IMR-90 (cell line): ENCODE results near the gene CEP78. TPM values are rescaled to one million over a fixed set of nuclear protein-coding genes. Genes with fewer than 3 reads are reported as not detected.

Experiments
- ATAC-seq: fragments of 200-7000 bp; cut with Tn5 transposase; 2 replicates; pipeline ENCODE4 v1.9.1; 2020; ENCODE audit warnings: low read depth, mild to moderate bottlenecking, moderate library complexity
- BruUV-seq: library from RNA; stranded (reverse); fragments of 400-500 nt; replicated peaks from 2 replicates; lab custom pipeline; 2021; lab: Mats Ljungman, UMichigan
- CTCF ChIA-PET: fragments of 300-600 bp; formaldehyde crosslinking; extraction: SDS; loops from one replicate; lab custom pipeline; 2021; ENCODE audit warnings: antibody characterized with exemption; lab: Yijun Ruan, JAX
- POLR2A ChIA-PET: fragments of 300-600 bp; sonication (Branson Sonifier 250); formaldehyde crosslinking; loops from one replicate; lab custom pipeline; 2022; ENCODE audit warnings: antibody characterized with exemption; ENCODE audit not compliant: unreplicated experiment; lab: Charles Lee
- DNase-seq: peaks from one replicate; pipeline ENCODE4 v3.0.0; 2013
- H2AFZ ChIP-seq: replicated peaks from 2 replicates; pipeline ENCODE3; 2013; ENCODE audit warnings: low read length, mild to moderate bottlenecking; ENCODE audit not compliant: poor library complexity
- H2AK5ac ChIP-seq: 2 replicates; pipeline ENCODE4 v1.6.1; 2013; ENCODE audit warnings: low read depth, low read length, inconsistent platforms
- H2AK9ac ChIP-seq: replicated peaks from 2 replicates; pipeline ENCODE3; 2013; ENCODE audit warnings: mild to moderate bottlenecking, low read depth, low read length, moderate library complexity; ENCODE audit not compliant: poor library complexity
- H2BK120ac ChIP-seq: 2 replicates; pipeline ENCODE4 v1.6.1; 2013; ENCODE audit warnings: low read depth, low read length, inconsistent platforms
- H2BK15ac ChIP-seq: 3 replicates; pipeline ENCODE4 v1.6.1; 2013; ENCODE audit warnings: low read depth, low read length, inconsistent platforms
- H2BK20ac ChIP-seq: 2 replicates; pipeline ENCODE4 v1.6.1; 2013; ENCODE audit warnings: low read depth, mild to moderate bottlenecking, inconsistent platforms, low read length, moderate library complexity
- H2BK5ac ChIP-seq: 2 replicates; pipeline ENCODE4 v1.6.1; 2013; ENCODE audit warnings: mild to moderate bottlenecking, low read depth, low read length, inconsistent platforms; ENCODE audit not compliant: poor library complexity, severe bottlenecking
- H3K14ac ChIP-seq: replicated peaks from 2 replicates; pipeline ENCODE4 v1.6.1; 2013; ENCODE audit warnings: low read depth, low read length, inconsistent platforms
- H3K18ac ChIP-seq: 2 replicates; pipeline ENCODE4 v1.6.1; 2013; ENCODE audit warnings: low read depth, low read length, control low read depth
- H3K23ac ChIP-seq: 2 replicates; pipeline ENCODE4 v1.6.1; 2013; ENCODE audit warnings: low read depth, low read length, inconsistent platforms
- H3K27ac ChIP-seq: 2 replicates; pipeline ENCODE4 v1.5.1; 2013; ENCODE audit warnings: mild to moderate bottlenecking, control low read depth, low read length; ENCODE audit not compliant: insufficient read depth
- H3K27me3 ChIP-seq: 2 replicates; pipeline ENCODE4 v1.6.1; 2013; ENCODE audit warnings: low read length; ENCODE audit not compliant: control insufficient read depth, insufficient read depth
- H3K36me3 ChIP-seq: 2 replicates; pipeline ENCODE4 v1.6.1; 2013; ENCODE audit warnings: low read length, mixed read lengths; ENCODE audit not compliant: control insufficient read depth, insufficient read depth
- H3K4ac ChIP-seq: 2 replicates; pipeline ENCODE4 v1.6.1; 2013; ENCODE audit warnings: low read depth, low read length, inconsistent platforms
- H3K4me1 ChIP-seq: 2 replicates; pipeline ENCODE4 v1.6.1; 2013; ENCODE audit warnings: low read length, mixed read lengths; ENCODE audit not compliant: control insufficient read depth, insufficient read depth
- H3K4me2 ChIP-seq: 2 replicates; pipeline ENCODE4 v1.6.1; 2013; ENCODE audit warnings: low read depth, mild to moderate bottlenecking, control low read depth, low read length, moderate library complexity
- H3K4me3 ChIP-seq: 2 replicates; pipeline ENCODE4 v1.5.1; 2013; ENCODE audit warnings: low read depth, mild to moderate bottlenecking, control low read depth, low read length, moderate library complexity; ENCODE audit not compliant: insufficient read depth
- H3K56ac ChIP-seq: 2 replicates; pipeline ENCODE4 v1.6.1; 2013; ENCODE audit warnings: low read length, inconsistent platforms; ENCODE audit not compliant: insufficient read depth; ENCODE audit errors: extremely low read depth
- H3K79me1 ChIP-seq, 2 experiments: 2 replicates each; pipeline ENCODE4 v1.6.1; 2013; ENCODE audit warnings: low read length in 2 of 2, inconsistent platforms in 1 of 2, low read depth in 1 of 2
- H3K9ac ChIP-seq: 2 replicates; pipeline ENCODE4 v1.6.1; 2013; ENCODE audit warnings: low read depth, low read length, control low read depth
- H3K9me1 ChIP-seq: 2 replicates; pipeline ENCODE4 v1.6.1; 2013; ENCODE audit warnings: low read length, inconsistent platforms; ENCODE audit not compliant: insufficient read depth
- H3K9me3 ChIP-seq: 2 replicates; pipeline ENCODE4 v1.6.1; 2013; ENCODE audit warnings: low read length; ENCODE audit not compliant: control insufficient read depth, insufficient read depth
- H4K20me1 ChIP-seq: 2 replicates; pipeline ENCODE4 v1.6.1; 2013; ENCODE audit warnings: low read length, inconsistent platforms; ENCODE audit not compliant: insufficient read depth
- H4K5ac ChIP-seq: 2 replicates; pipeline ENCODE4 v1.6.1; 2013; ENCODE audit warnings: mild to moderate bottlenecking, low read depth, low read length, control low read depth
- H4K8ac ChIP-seq, 2 experiments: 2 replicates each; pipeline ENCODE4 v1.6.1; 2013; ENCODE audit warnings: low read depth in 2 of 2, low read length in 2 of 2, control low read depth in 1 of 2, inconsistent platforms in 1 of 2
- H4K91ac ChIP-seq: 2 replicates; pipeline ENCODE4 v1.6.1; 2013; ENCODE audit warnings: low read depth, low read length, inconsistent platforms; ENCODE audit not compliant: insufficient read depth
- CEBPB ChIP-seq: IDR thresholded peaks from 2 replicates; pipeline ENCODE4 v1.6.1; 2012; ENCODE audit warnings: low read depth, low read length, improper control_type of control experiment
- POLR2A ChIP-seq: IDR thresholded peaks from 2 replicates; pipeline ENCODE4 v1.6.1; 2012; ENCODE audit warnings: mild to moderate bottlenecking, low read depth, low read length
- WGBS, 2 experiments: methylation state at CpG; one replicate each; pipeline versions ENCODE4 v1.1.5 to v1.1.7; 2013; ENCODE audit warnings: missing lambda C conversion rate in 2 of 2; ENCODE audit not compliant: insufficient read length in 1 of 2; ENCODE audit errors: extremely low coverage in 2 of 2; 5-methylcytosine and 5-hydroxymethylcytosine counted together
- dilution Hi-C: fragments of 300-500 bp; cut with HindIII; formaldehyde crosslinking; loops from one replicate; pipeline ENCODE4 v1.14.3; 2018; ENCODE audit warnings: low sequenced_read_pairs; ENCODE audit not compliant: unreplicated experiment
- in situ Hi-C: fragments of 300-500 bp; cut with MboI; formaldehyde crosslinking; loops from 3 replicates; pipeline ENCODE4 v1.14.3; 2019; ENCODE audit warnings: low sequenced_read_pairs, inconsistent platforms, mixed read lengths
- intact Hi-C: fragments of 100-400 bp; cut with micrococcal nuclease; formaldehyde crosslinking; loops from 2 replicates; pipeline ENCODE4 v1.10.0; 2022
- polyA plus RNA-seq, 3 experiments: library from polyadenylated mRNA; depleted of rRNA; stranded (reverse); fragments of >200 nt; gene quantifications; 2 replicates each; pipeline ENCODE4 v1.2.3, GENCODE V29; 2012; ENCODE audit warnings: low replicate concordance in 1 of 3
- total RNA-seq: library from RNA; depleted of rRNA; stranded (reverse); fragments of >200 nt; gene quantifications from 2 replicates; pipeline ENCODE4 v1.2.3, GENCODE V29; 2012

Gene CEP78
- total and polyA plus RNA-seq, 2 of the 4 experiments (the other 2 are of a cell fraction): 9.2 to 18.3 TPM

GRCh38 chr9:78300209-78300608 lies 64.3 kb downstream of the CEP78 start:
- Histone ChIP-seq H2BK120ac (no peak overlapping the region), H3K4me2 (no peak overlapping the region), H3K9ac (no peak overlapping the region), H3K18ac (no peak overlapping the region), H4K8ac (no peak overlapping the region), H4K5ac (no peak overlapping the region), H2BK5ac (no peak overlapping the region), H3K9me1 (peaks cover 2% of the 10 kb centered on the region; the same call in 1 of the 2 replicates), H2BK20ac (no peak overlapping the region), H2BK15ac (no peak overlapping the region), H3K4me1 (peaks cover 4% of the 10 kb centered on the region; the same call in 1 of the 2 replicates), H3K4me3 (no peak overlapping the region), H3K9me3 (no peaks in the 10 kb centered on the region), H4K20me1 (peaks cover 36% of the 10 kb centered on the region; the same call in 1 of the 2 replicates), H2AFZ (no peak overlapping the region), H3K27ac (no peak overlapping the region), H3K56ac (no peak overlapping the region), H3K27me3 (no peaks in the 10 kb centered on the region), H4K91ac (no peak overlapping the region), H3K79me1 (peaks cover 14 to 56% of the 10 kb centered on the region in 2 experiments; a peak in 3 of 4 replicates), H2AK5ac (no peak overlapping the region), H2AK9ac (no peak overlapping the region), H3K14ac (no peak overlapping the region), H3K36me3 (peaks cover 16% of the 10 kb centered on the region), H3K4ac (no peak overlapping the region), H3K23ac (no peak overlapping the region)
- CTCF ChIA-PET: no interaction called here
- BruUV-seq: no TSS peak
- DNase-seq (no peak), ATAC-seq (no peak)
- WGBS, 2 experiments: no CpG with 5 or more reads among the region's 6 CpGs
- in situ Hi-C loops: no loop called here
- POLR2A ChIA-PET: no interaction called here
- dilution Hi-C loops: no loop called here
- TF ChIP-seq POLR2A (no peak), CEBPB (0 out of 2 replicates have a peak, but pooled peaks have one; percentile 20)
- intact Hi-C loops: no loop called here
